OCI-LY1 (cell line): ENCODE results near the gene TTC24.

Experiments used
- CTCF ChIP-seq: fragments of 200-600 bp; sonication (generic), shearing (Covaris generic); IDR thresholded peaks from 2 replicates; pipeline ENCODE4 v1.5.1; 2017; ENCODE audit warnings: mild to moderate bottlenecking, antibody characterized with exemption, low read length, moderate library complexity, mixed read lengths
- EZH2 ChIP-seq: fragments of 200-600 bp; sonication (generic), shearing (Covaris generic); IDR thresholded peaks from 2 replicates; pipeline ENCODE4 v1.8.0; 2017; ENCODE audit warnings: borderline replicate concordance, mixed run types, mild to moderate bottlenecking, antibody characterized with exemption, low read length, moderate library complexity, mixed read lengths

DNA sequence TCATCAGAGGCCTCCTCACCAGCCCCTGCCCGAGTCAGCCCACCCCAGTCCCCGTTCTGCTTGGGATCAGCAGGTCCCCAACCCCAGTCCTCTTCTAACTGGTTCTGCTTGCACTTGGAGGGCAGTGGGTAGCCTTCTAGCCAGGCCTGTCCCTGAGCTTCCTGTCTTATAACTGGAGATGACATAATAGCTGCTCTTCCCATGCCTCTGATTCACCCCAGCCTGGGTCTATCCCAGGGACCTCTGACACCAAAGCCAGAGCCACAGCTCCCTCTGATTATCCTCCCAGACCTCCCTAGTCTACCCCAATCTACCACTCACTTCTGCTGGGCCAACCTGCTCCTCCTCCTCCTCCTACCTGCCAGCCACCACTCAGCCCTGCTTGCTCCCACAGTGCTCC is 38.6 kb upstream of the TTC24 start:
- no peak for TF ChIP-seq CTCF
- TF ChIP-seq EZH2, result no peak
